IMR-90 (cell line): ENCODE measurements around the gene RBL2. TPM values are rescaled to one million over a fixed set of nuclear protein-coding genes. Genes with fewer than 3 reads are reported as not detected.

Source experiments
- ATAC-seq: fragments of 200-7000 bp; cut with Tn5 transposase; 2 replicates; pipeline ENCODE4 v1.9.1; 2020; ENCODE audit warnings: low read depth, mild to moderate bottlenecking, moderate library complexity
- BruUV-seq: library from RNA; stranded (reverse); fragments of 400-500 nt; replicated peaks from 2 replicates; lab custom pipeline; 2021; lab: Mats Ljungman, UMichigan
- CTCF ChIA-PET: fragments of 300-600 bp; formaldehyde crosslinking; extraction: SDS; loops from one replicate; lab custom pipeline; 2021; ENCODE audit warnings: antibody characterized with exemption; lab: Yijun Ruan, JAX
- POLR2A ChIA-PET: fragments of 300-600 bp; sonication (Branson Sonifier 250); formaldehyde crosslinking; loops from one replicate; lab custom pipeline; 2022; ENCODE audit warnings: antibody characterized with exemption; ENCODE audit not compliant: unreplicated experiment; lab: Charles Lee
- DNase-seq: peaks from one replicate; pipeline ENCODE4 v3.0.0; 2013
- H2AFZ ChIP-seq: replicated peaks from 2 replicates; pipeline ENCODE3; 2013; ENCODE audit warnings: low read length, mild to moderate bottlenecking; ENCODE audit not compliant: poor library complexity
- H2AK5ac ChIP-seq: 2 replicates; pipeline ENCODE4 v1.6.1; 2013; ENCODE audit warnings: low read depth, low read length, inconsistent platforms
- H2AK9ac ChIP-seq: replicated peaks from 2 replicates; pipeline ENCODE3; 2013; ENCODE audit warnings: mild to moderate bottlenecking, low read depth, low read length, moderate library complexity; ENCODE audit not compliant: poor library complexity
- H2BK120ac ChIP-seq: 2 replicates; pipeline ENCODE4 v1.6.1; 2013; ENCODE audit warnings: low read depth, low read length, inconsistent platforms
- H2BK15ac ChIP-seq: 3 replicates; pipeline ENCODE4 v1.6.1; 2013; ENCODE audit warnings: low read depth, low read length, inconsistent platforms
- H2BK20ac ChIP-seq: 2 replicates; pipeline ENCODE4 v1.6.1; 2013; ENCODE audit warnings: low read depth, mild to moderate bottlenecking, inconsistent platforms, low read length, moderate library complexity
- H2BK5ac ChIP-seq: 2 replicates; pipeline ENCODE4 v1.6.1; 2013; ENCODE audit warnings: mild to moderate bottlenecking, low read depth, low read length, inconsistent platforms; ENCODE audit not compliant: poor library complexity, severe bottlenecking
- H3K14ac ChIP-seq: replicated peaks from 2 replicates; pipeline ENCODE4 v1.6.1; 2013; ENCODE audit warnings: low read depth, low read length, inconsistent platforms
- H3K18ac ChIP-seq: 2 replicates; pipeline ENCODE4 v1.6.1; 2013; ENCODE audit warnings: low read depth, low read length, control low read depth
- H3K23ac ChIP-seq: 2 replicates; pipeline ENCODE4 v1.6.1; 2013; ENCODE audit warnings: low read depth, low read length, inconsistent platforms
- H3K27ac ChIP-seq: 2 replicates; pipeline ENCODE4 v1.5.1; 2013; ENCODE audit warnings: mild to moderate bottlenecking, control low read depth, low read length; ENCODE audit not compliant: insufficient read depth
- H3K27me3 ChIP-seq: 2 replicates; pipeline ENCODE4 v1.6.1; 2013; ENCODE audit warnings: low read length; ENCODE audit not compliant: control insufficient read depth, insufficient read depth
- H3K36me3 ChIP-seq: 2 replicates; pipeline ENCODE4 v1.6.1; 2013; ENCODE audit warnings: low read length, mixed read lengths; ENCODE audit not compliant: control insufficient read depth, insufficient read depth
- H3K4ac ChIP-seq: 2 replicates; pipeline ENCODE4 v1.6.1; 2013; ENCODE audit warnings: low read depth, low read length, inconsistent platforms
- H3K4me1 ChIP-seq: 2 replicates; pipeline ENCODE4 v1.6.1; 2013; ENCODE audit warnings: low read length, mixed read lengths; ENCODE audit not compliant: control insufficient read depth, insufficient read depth
- H3K4me2 ChIP-seq: 2 replicates; pipeline ENCODE4 v1.6.1; 2013; ENCODE audit warnings: low read depth, mild to moderate bottlenecking, control low read depth, low read length, moderate library complexity
- H3K4me3 ChIP-seq: 2 replicates; pipeline ENCODE4 v1.5.1; 2013; ENCODE audit warnings: low read depth, mild to moderate bottlenecking, control low read depth, low read length, moderate library complexity; ENCODE audit not compliant: insufficient read depth
- H3K56ac ChIP-seq: 2 replicates; pipeline ENCODE4 v1.6.1; 2013; ENCODE audit warnings: low read length, inconsistent platforms; ENCODE audit not compliant: insufficient read depth; ENCODE audit errors: extremely low read depth
- H3K79me1 ChIP-seq, 2 experiments: 2 replicates each; pipeline ENCODE4 v1.6.1; 2013; ENCODE audit warnings: low read length in 2 of 2, inconsistent platforms in 1 of 2, low read depth in 1 of 2
- H3K9ac ChIP-seq: 2 replicates; pipeline ENCODE4 v1.6.1; 2013; ENCODE audit warnings: low read depth, low read length, control low read depth
- H3K9me1 ChIP-seq: 2 replicates; pipeline ENCODE4 v1.6.1; 2013; ENCODE audit warnings: low read length, inconsistent platforms; ENCODE audit not compliant: insufficient read depth
- H3K9me3 ChIP-seq: 2 replicates; pipeline ENCODE4 v1.6.1; 2013; ENCODE audit warnings: low read length; ENCODE audit not compliant: control insufficient read depth, insufficient read depth
- H4K20me1 ChIP-seq: 2 replicates; pipeline ENCODE4 v1.6.1; 2013; ENCODE audit warnings: low read length, inconsistent platforms; ENCODE audit not compliant: insufficient read depth
- H4K5ac ChIP-seq: 2 replicates; pipeline ENCODE4 v1.6.1; 2013; ENCODE audit warnings: mild to moderate bottlenecking, low read depth, low read length, control low read depth
- H4K8ac ChIP-seq, 2 experiments: 2 replicates each; pipeline ENCODE4 v1.6.1; 2013; ENCODE audit warnings: low read depth in 2 of 2, low read length in 2 of 2, control low read depth in 1 of 2, inconsistent platforms in 1 of 2
- H4K91ac ChIP-seq: 2 replicates; pipeline ENCODE4 v1.6.1; 2013; ENCODE audit warnings: low read depth, low read length, inconsistent platforms; ENCODE audit not compliant: insufficient read depth
- BHLHE40 ChIP-seq: fragments of 150-350 bp; IDR thresholded peaks from 2 replicates; pipeline ENCODE4 v1.6.1; 2016; ENCODE audit warnings: mild to moderate bottlenecking, low read depth, low read length
- CEBPB ChIP-seq: IDR thresholded peaks from 2 replicates; pipeline ENCODE4 v1.6.1; 2012; ENCODE audit warnings: low read depth, low read length, improper control_type of control experiment
- CTCF ChIP-seq: conservative IDR thresholded peaks from 2 replicates; pipeline ENCODE4 v1.5.1; 2012; ENCODE audit warnings: mild to moderate bottlenecking, low read depth, low read length, improper control_type of control experiment
- ELK1 ChIP-seq: fragments of 150-350 bp; IDR thresholded peaks from 2 replicates; pipeline ENCODE4 v1.6.1; 2016; ENCODE audit warnings: low read depth, mild to moderate bottlenecking, low read length, moderate library complexity, borderline replicate concordance
- FOS ChIP-seq: fragments of 150-350 bp; IDR thresholded peaks from 2 replicates; pipeline ENCODE4 v1.6.1; 2016; ENCODE audit warnings: low read depth, low read length
- MAFK ChIP-seq: IDR thresholded peaks from 2 replicates; pipeline ENCODE4 v1.6.1; 2012; ENCODE audit warnings: low read depth, low read length, improper control_type of control experiment
- MAZ ChIP-seq: IDR thresholded peaks from 2 replicates; pipeline ENCODE4 v1.6.1; 2012; ENCODE audit warnings: low read depth, mild to moderate bottlenecking, low read length, improper control_type of control experiment, moderate library complexity, borderline replicate concordance
- MXI1 ChIP-seq: IDR thresholded peaks from 2 replicates; pipeline ENCODE4 v1.6.1; 2012; ENCODE audit warnings: low read depth, mild to moderate bottlenecking, low read length, moderate library complexity, borderline replicate concordance
- NFE2L2 ChIP-seq: fragments of 150-350 bp; IDR thresholded peaks from 2 replicates; pipeline ENCODE4 v1.6.1; 2016; ENCODE audit warnings: low read depth, mild to moderate bottlenecking, low read length
- RAD21 ChIP-seq: IDR thresholded peaks from 2 replicates; pipeline ENCODE4 v1.6.1; 2012; ENCODE audit warnings: low read length, improper control_type of control experiment
- RCOR1 ChIP-seq: IDR thresholded peaks from 2 replicates; pipeline ENCODE4 v1.6.1; 2012; ENCODE audit warnings: mild to moderate bottlenecking, low read length, improper control_type of control experiment; ENCODE audit not compliant: insufficient replicate concordance
- RFX5 ChIP-seq: IDR thresholded peaks from 2 replicates; pipeline ENCODE4 v1.8.0; 2012; ENCODE audit warnings: low read depth, mild to moderate bottlenecking, low read length, moderate library complexity
- SMC3 ChIP-seq: fragments of 150-350 bp; IDR thresholded peaks from 2 replicates; pipeline ENCODE4 v1.6.1; 2016; ENCODE audit warnings: low read depth, mild to moderate bottlenecking, antibody characterized with exemption, low read length, moderate library complexity
- USF2 ChIP-seq: fragments of 150-350 bp; IDR thresholded peaks from 2 replicates; pipeline ENCODE4 v1.6.1; 2017; ENCODE audit warnings: mild to moderate bottlenecking, antibody characterized with exemption, low read length, low read depth
- WGBS, 2 experiments: methylation state at CpG; one replicate each; pipeline versions ENCODE4 v1.1.5 to v1.1.7; 2013; ENCODE audit warnings: missing lambda C conversion rate in 2 of 2; ENCODE audit not compliant: insufficient read length in 1 of 2; ENCODE audit errors: extremely low coverage in 2 of 2; 5-methylcytosine and 5-hydroxymethylcytosine counted together
- dilution Hi-C: fragments of 300-500 bp; cut with HindIII; formaldehyde crosslinking; loops from one replicate; pipeline ENCODE4 v1.14.3; 2018; ENCODE audit warnings: low sequenced_read_pairs; ENCODE audit not compliant: unreplicated experiment
- in situ Hi-C: fragments of 300-500 bp; cut with MboI; formaldehyde crosslinking; loops from 3 replicates; pipeline ENCODE4 v1.14.3; 2019; ENCODE audit warnings: low sequenced_read_pairs, inconsistent platforms, mixed read lengths
- intact Hi-C: fragments of 100-400 bp; cut with micrococcal nuclease; formaldehyde crosslinking; loops from 2 replicates; pipeline ENCODE4 v1.10.0; 2022
- polyA plus RNA-seq, 3 experiments: library from polyadenylated mRNA; depleted of rRNA; stranded (reverse); fragments of >200 nt; gene quantifications; 2 replicates each; pipeline ENCODE4 v1.2.3, GENCODE V29; 2012; ENCODE audit warnings: low replicate concordance in 1 of 3
- total RNA-seq: library from RNA; depleted of rRNA; stranded (reverse); fragments of >200 nt; gene quantifications from 2 replicates; pipeline ENCODE4 v1.2.3, GENCODE V29; 2012

RBL2 gene
- total and polyA plus RNA-seq, 2 of the 4 experiments (the other 2 are of a cell fraction), result 19.7 to 23.4 TPM

- H2AK5ac ChIP-seq, result no peak overlapping the region
- no peaks in the 10 kb centered on the region for H4K20me1 ChIP-seq
- H4K8ac ChIP-seq, result no peak overlapping the region
- H3K4me2 ChIP-seq, result no peak overlapping the region
- H2BK20ac ChIP-seq, result no peak overlapping the region
- H3K27ac ChIP-seq, result no peak overlapping the region
- H2AK9ac ChIP-seq, result no peak overlapping the region
- no peak overlapping the region for H4K5ac ChIP-seq
- no peak overlapping the region for H3K9ac ChIP-seq
- DNase-seq (no peak), ATAC-seq (no peak)
- no peak overlapping the region for H3K56ac ChIP-seq
- no peak overlapping the region for H2AFZ ChIP-seq
- no peak overlapping the region for H3K4me3 ChIP-seq
- no CpG with 5 or more reads among the region's 4 CpGs for WGBS, 2 experiments
- H3K36me3 ChIP-seq, result peaks cover 12% of the 10 kb centered on the region
- POLR2A ChIA-PET, result no interaction called here
- H3K79me1 ChIP-seq, result no peaks in the 10 kb centered on the region
- H4K91ac ChIP-seq, result no peak overlapping the region
- dilution Hi-C loops (no loop called here), intact Hi-C loops (loop anchor here (10.0 kb wide), 1 partner anchor 135 kb away; no protein-coding TSS in a partner anchor), in situ Hi-C loops (loop anchor here (25.0 kb wide), 1 partner anchor 388 kb away; the partner anchor contains the start of genes CHD9 and CHD9NB)
- no peaks in the 10 kb centered on the region for H3K4me1 ChIP-seq
- no peak overlapping the region for H3K23ac ChIP-seq
- no peak for TF ChIP-seq ELK1
- TF ChIP-seq RAD21, result no peak
- TF ChIP-seq MXI1, result no peak
- TF ChIP-seq RCOR1, result no peak
- TF ChIP-seq CEBPB, result no peak
- no peak for TF ChIP-seq CTCF
- no peak for TF ChIP-seq USF2
- no peak for TF ChIP-seq MAZ
- TF ChIP-seq NFE2L2, result no peak
- no peak for TF ChIP-seq MAFK
- no peak for TF ChIP-seq BHLHE40
- no peak for TF ChIP-seq RFX5
- no peak for TF ChIP-seq FOS
- TF ChIP-seq SMC3, result no peak
- H3K9me3 ChIP-seq, result no peaks in the 10 kb centered on the region
- H3K27me3 ChIP-seq, result no peaks in the 10 kb centered on the region
- BruUV-seq, result no TSS peak
- H2BK5ac ChIP-seq, result no peak overlapping the region
- H3K4ac ChIP-seq, result no peak overlapping the region
- CTCF ChIA-PET, result no interaction called here
- no peak overlapping the region for H2BK120ac ChIP-seq
- no peak overlapping the region for H3K18ac ChIP-seq
- no peaks in the 10 kb centered on the region for H3K9me1 ChIP-seq
- no peak overlapping the region for H3K14ac ChIP-seq
- no peak overlapping the region for H2BK15ac ChIP-seq
These were observed 15.7 kb downstream of the RBL2 start for GRCh38 chr16:53449816-53450517.
